OCI-LY7 (cell line): ENCODE results near the gene PON1.

Experiments
- EZH2phosphoT487 ChIP-seq: fragments of 200-600 bp; sonication (generic); IDR thresholded peaks from 2 replicates; pipeline ENCODE4 v1.6.1; 2018; ENCODE audit warnings: low read depth, borderline replicate concordance, mild to moderate bottlenecking, mixed run types, antibody characterized with exemption, low read length, moderate library complexity, mixed read lengths
- TF ChIP-seq, protein P1 (sequence below): fragments of 200-600 bp; sonication (generic); conservative IDR thresholded peaks from 2 replicates; pipeline ENCODE4 v1.5.1; 2014; ENCODE audit warnings: mild to moderate bottlenecking, antibody characterized with exemption, low read length, moderate library complexity, mixed read lengths

DNA sequence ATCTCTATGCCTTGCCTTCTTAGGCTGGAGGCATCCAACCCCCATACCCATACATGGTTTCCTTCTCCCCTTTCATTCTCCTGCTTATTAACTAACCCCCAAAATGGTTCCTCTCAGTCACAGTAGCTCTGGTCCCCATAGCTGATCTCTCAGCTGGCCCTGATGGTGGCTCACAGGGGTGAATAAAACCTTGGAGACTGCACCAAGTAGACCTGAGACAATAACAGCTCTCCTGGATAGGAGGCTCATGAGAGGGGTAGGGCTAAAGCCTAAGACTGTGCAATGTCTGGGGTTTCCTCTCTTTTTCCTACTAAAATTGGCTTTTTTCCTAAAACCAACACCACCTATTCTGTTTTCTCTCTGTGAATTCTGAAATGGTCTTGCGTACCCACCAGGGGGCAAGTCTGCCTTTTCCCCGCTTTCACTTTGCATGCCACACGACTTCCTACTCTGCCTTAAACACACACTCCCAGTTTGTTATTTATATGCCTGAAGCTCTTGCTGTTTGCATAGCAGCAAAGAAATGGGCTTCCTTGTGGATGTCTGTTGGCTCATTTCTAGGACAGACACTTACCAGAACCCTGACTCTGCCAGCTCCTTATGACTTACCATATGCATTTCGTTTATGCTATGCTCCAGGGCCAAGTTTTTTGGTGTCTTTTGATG is 18.4 kb upstream of the PON1 start:
- TF ChIP-seq EZH2phosphoT487: no peak
- TF ChIP-seq, protein P1, sequence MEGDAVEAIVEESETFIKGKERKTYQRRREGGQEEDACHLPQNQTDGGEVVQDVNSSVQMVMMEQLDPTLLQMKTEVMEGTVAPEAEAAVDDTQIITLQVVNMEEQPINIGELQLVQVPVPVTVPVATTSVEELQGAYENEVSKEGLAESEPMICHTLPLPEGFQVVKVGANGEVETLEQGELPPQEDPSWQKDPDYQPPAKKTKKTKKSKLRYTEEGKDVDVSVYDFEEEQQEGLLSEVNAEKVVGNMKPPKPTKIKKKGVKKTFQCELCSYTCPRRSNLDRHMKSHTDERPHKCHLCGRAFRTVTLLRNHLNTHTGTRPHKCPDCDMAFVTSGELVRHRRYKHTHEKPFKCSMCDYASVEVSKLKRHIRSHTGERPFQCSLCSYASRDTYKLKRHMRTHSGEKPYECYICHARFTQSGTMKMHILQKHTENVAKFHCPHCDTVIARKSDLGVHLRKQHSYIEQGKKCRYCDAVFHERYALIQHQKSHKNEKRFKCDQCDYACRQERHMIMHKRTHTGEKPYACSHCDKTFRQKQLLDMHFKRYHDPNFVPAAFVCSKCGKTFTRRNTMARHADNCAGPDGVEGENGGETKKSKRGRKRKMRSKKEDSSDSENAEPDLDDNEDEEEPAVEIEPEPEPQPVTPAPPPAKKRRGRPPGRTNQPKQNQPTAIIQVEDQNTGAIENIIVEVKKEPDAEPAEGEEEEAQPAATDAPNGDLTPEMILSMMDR: no peak
